ENCODE data around the gene SFSWAP.
"Not testable (repeated sequence)": the region's sequence is repeated elsewhere in the genome, so short reads cannot be mapped to it uniquely, and the experiment has no call there.

SFSWAP gene

DNA sequence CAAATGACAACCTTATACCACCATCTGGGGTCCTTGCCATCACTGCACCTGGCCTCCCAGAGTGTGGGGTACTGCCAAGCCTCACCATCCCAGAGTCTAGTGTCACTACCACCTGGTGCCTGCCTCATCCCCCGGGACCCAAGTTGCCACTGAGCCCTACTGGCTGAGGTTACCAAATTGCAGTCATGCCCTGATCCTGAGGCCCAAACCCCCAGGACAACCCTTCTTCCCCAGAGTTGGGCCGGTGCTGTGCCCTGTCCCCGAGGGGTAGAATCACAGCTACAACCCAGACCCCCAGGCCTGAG lies 8.4 kb upstream of the SFSWAP start:
- no peak for DNase-seq (ENCODE audit: low read depth)

- DNase-seq (ENCODE audit: low read depth): no peak
Measured at GRCh38 chr12:131703161-131703560, 7.7 kb upstream of the SFSWAP start.

- DNase-seq (ENCODE audit: low read depth): no peak
Measured at GRCh38 chr12:131704509-131704908, 6.4 kb upstream of the SFSWAP start.

DNA sequence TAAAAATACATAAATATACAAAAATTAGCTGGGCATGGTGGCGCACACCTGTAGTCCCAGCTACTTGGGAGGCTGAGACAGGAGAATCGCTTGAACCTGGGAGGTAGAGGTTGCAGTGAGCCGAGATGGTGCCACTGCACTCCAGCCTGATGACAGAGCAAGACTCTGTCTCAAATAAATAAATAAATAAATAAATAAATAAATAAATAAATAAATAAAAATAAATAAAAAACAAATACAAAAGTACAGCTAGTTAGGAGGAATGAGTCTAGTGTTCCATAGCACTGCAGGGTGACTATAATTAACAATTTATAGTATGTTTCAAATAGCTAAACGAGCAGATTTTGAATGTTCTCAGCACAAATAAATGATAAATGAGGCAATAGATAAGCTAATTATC lies 4.2 kb upstream of the SFSWAP start:
- not testable (repeated sequence) for DNase-seq (ENCODE audit: low read depth)

DNA sequence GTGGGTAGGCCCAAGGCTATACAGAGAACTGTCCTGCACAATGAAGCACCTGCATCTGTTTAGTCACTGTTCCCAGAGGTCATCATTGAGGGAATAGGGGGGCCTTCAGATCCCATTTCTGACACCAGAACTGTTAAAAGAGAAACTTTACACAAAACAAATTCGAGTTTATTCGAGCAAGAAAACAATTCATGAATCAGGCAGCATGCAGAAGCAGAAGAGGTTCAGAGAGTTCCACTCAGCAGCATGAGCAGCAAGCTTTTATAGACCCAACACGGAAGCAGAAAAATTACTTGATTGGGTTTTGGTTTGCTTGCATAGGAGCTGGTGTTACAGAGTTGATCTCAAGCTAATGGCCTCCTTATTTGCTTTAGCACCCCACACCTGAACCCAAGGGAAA lies 1.7 kb upstream of the SFSWAP start:
- no peak for DNase-seq (ENCODE audit: low read depth)

DNA sequence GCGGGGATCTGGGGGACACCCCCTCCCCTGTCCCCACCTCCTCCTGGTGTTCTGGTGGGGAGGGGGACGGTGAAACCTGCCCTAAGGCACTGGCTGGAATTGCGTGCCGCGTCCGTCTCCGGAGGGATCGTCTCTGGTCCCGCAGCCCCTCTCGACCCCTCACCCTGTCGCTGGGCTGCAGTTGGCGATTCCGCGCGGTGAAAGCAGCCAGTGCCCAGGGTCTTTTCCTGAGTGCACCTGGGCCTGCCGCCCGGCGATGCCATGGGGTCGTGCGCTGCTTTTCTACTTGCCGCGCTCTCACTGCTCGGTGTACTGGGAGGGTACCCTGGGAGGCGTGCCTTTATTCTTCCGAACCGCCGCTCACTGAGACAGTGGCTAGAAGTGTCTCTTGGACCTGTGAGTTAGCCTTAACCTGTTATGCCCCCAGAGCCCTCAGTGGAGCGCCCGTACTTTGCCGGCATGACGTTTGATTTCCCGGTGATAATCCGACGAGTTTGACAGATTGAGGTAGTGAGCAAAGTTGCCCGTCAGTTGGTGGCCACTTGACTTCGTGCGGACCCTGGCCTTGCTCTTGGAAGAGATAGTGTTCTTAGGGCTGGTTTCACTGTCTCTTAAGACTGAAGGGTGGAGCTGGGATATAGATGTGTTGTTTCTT lies 788 bp downstream of the SFSWAP start:
- no peak for DNase-seq (ENCODE audit: low read depth)

GRCh38 chr12:131713349-131713748 lies 2.5 kb downstream of the SFSWAP start:
- DNase-seq (ENCODE audit: low read depth): no peak

DNA sequence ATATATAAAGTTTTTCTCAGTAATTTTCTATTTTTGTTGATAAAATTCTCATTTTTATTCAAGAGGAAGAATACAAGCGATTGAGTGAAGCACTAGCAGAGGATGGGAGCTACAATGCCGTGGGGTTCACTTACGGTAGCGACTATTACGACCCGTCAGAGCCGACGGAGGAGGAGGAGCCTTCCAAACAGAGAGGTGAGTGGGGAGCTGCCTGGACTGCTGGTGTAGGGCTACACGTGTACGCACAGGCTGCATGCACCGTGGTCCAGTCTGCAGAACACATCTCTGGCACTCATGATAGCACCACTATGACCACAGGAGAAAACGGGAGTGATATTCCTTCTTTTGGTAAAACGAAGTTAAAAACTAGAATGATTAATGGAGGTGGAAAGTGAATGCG lies 3.9 kb downstream of the SFSWAP start:
- DNase-seq (ENCODE audit: low read depth): no peak

- DNase-seq (ENCODE audit: low read depth): no peak
Measured at GRCh38 chr12:131716282-131716681, 5.4 kb downstream of the SFSWAP start.

GRCh38 chr12:131720241-131720640 lies 9.4 kb downstream of the SFSWAP start:
- DNase-seq (ENCODE audit: low read depth): no peak

- DNase-seq (ENCODE audit: low read depth): no peak
Measured at GRCh38 chr12:131720921-131721320, 10.0 kb downstream of the SFSWAP start.

DNA sequence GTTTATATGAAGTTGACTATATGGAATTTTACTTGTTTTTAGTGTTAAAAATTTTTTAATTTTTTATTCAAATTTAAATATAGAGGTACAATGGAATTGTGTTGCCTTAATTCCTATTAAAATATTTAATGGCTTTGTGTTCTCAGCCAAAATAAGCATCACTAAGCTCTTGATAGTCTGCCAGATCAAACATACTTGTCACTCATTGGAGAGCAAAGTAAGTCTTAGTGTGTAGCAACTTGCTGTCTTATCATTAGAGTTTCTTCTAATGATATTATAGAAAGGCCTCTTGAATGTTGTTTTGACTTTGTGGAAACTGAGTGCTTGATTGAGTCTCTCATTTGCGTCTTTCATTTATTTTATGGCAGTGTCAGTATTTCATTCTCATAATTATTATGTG lies 10.7 kb downstream of the SFSWAP start:
- no peak for DNase-seq (ENCODE audit: low read depth)

DNA sequence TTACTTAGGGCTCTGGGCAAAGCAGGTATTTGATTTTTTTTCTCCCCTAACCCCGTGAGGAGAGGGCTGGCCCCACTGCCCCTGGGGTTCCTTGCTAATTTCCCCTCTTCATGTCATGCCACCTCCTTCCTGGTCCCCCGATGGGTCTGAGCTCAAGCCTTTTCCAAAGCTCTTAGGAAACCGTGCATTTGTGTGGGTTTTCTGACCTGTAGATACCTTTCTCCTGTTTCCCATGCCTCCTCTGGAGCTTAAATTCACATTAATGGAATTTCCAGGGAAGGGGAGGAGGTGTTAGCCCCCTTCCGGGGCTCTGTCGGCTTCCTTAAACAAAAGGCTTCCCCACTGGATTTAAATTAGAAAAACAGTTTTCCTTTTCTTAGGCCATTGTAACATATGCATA lies 12.6 kb downstream of the SFSWAP start:
- DNase-seq (ENCODE audit: low read depth): no peak

DNA sequence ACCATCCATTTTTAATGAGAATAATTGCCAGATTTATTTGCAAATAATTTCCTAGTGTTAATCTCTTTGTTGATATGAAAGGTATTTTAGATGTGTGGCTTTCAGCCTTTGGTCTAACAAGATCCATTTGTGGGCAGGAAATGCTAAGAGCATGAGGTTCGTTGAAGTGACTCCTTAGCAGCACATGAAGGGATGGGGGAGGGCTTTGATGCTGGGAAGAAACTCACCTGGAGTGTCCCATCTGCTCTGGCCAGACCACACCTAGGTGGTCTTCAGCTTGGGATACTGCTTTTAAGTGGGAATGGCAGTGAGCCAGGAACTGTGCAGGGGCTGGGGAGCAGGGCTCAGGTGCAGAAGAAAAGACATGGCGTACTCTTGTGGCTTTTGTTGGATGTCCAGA lies 13.6 kb downstream of the SFSWAP start:
- no peak for DNase-seq (ENCODE audit: low read depth)

DNA sequence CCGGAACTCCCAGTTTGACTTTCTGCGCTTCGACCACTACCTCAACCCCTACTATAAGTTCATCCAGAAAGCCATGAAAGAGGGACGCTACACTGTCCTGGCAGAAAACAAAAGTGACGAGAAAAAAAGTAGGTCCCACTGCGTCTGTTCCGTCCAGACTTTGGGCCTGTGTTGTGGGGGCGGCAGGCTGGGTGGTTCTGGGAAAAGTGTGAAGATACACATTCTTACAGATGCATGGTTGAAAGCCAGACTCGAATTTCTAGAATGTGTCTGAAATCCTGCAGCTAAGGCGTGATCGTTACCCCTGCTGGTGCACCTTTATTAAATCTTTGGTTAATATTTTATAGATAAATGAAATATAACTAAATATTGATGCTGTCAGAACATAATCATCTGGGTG lies 14.6 kb downstream of the SFSWAP start:
- DNase-seq (ENCODE audit: low read depth): no peak

DNA sequence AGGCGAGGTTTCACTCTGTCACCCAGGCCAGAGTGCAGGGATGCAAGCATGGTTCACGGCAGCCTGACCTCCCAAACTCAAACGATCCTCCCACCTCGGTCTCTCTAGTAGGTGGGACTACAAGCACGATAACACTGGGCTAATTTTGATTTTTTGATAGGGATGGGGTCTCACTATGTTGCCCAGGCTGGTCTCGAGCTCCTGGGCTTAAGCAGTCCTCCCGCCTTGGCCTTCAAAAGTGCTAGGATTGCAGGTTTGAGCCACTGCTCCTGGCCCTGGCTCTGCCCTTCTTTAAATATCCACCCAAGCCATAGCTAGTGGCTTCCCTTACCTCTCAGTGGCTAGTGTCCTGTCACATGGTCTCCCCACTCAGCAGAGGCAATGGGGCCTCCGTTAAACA lies 17.8 kb downstream of the SFSWAP start:
- no peak for DNase-seq (ENCODE audit: low read depth)

DNA sequence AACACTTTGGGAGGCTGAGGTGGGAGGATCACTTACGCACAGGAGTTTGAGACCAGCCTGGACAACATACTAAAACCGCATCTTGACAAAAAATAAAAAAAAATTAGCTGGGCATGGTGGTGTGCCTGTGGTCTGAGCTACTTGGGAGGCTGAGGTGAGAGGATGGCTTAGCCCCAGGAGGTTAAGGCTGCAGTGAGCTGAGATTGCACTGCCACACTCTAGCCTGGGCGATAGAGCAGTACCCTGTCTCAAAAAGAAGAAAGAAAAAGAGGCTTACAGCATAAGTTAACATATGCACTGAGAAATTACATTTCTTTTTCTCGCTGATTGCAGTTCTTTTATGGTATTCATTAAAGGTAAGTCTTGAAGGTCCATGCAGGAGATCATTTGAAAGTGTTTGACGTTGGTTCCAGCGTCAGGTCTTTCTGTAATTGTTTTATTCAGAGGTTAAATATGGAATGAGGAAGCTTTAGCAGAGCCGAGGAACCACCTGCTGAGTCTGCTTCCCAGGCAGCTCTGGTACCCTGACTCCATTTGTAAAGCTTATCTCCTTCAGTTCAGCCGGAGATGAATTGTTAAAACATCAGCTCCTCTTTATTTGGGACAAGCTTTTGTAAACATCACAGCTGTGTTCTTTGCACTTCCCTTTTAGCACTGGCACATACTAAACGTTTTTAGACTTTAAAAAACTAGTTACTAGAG lies 18.5 kb downstream of the SFSWAP start:
- DNase-seq (ENCODE audit: low read depth): no peak

- no peak for DNase-seq (ENCODE audit: low read depth)
Measured at GRCh38 chr12:131732996-131733615, 22.2 kb downstream of the SFSWAP start.

DNA sequence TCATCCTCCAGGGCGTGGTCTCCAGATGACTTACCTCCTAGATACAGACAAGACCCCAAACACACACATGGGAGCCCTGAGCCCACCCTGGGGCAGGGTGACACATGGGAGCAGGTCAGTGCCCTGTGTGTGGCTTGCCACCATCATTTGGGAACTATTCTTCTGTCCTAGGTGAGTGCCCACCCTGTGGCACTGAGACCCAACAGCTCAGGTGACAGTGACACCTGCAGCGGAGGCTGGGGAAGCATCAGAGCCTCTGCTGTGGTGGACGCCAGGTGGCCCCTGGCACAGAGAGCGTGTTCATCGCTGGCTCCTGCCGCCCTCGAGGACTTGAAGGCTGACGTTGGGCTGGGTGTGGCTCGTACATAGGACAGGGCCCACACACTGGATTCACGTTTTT lies 23.0 kb downstream of the SFSWAP start:
- DNase-seq (ENCODE audit: low read depth): no peak

GRCh38 chr12:131734336-131735152 lies 23.7 kb downstream of the SFSWAP start:
- no peak for DNase-seq (ENCODE audit: low read depth)

DNA sequence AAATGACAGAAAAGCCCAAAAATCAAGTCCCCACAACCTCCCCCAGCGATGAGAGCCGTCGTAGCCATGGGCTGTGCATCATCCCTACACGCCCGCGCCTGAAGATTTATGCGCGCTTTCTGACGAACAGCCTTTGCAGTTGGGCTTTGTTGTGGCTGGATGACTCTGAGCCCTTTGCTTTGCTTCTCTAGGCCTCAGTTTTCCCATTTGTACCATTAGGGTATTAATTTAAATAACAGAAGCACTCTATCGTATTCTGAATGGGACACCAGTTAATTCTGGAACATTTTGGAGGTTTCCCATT lies 24.2 kb downstream of the SFSWAP start:
- DNase-seq (ENCODE audit: low read depth): no peak

GRCh38 chr12:131735476-131736445 lies 24.9 kb downstream of the SFSWAP start:
- no peak for DNase-seq (ENCODE audit: low read depth)
